Adrenal gland (tissue), 12 donors: ENCODE data around the gene SPON2. TPM values are rescaled to one million over a fixed set of nuclear protein-coding genes. Genes with fewer than 3 reads are reported as not detected.

Experiments
- DNase-seq, 7 donors: peaks; one replicate each; pipeline ENCODE4 v3.0.0-alpha.2; 2019 to 2020
- H3K27ac ChIP-seq, 5 donors: fragments of 200-600 bp; sonication (generic) in 4 of 5; 1 replicate in 3 of 5; 2 replicates in 2 of 5; pipeline versions ENCODE4 v1.5.1 to v1.8.0; 2016 to 2020; ENCODE audit warnings: mild to moderate bottlenecking in 1 of 5
- H3K27me3 ChIP-seq: fragments of 200-600 bp; 2 replicates; pipeline ENCODE4 v1.8.0; 2021
- H3K36me3 ChIP-seq, 2 donors: fragments of 200-600 bp; replicated peaks in 1 of 2; 1 replicate in 1 of 2; 2 replicates in 1 of 2; pipeline versions ENCODE4 v1.5.1 to v1.8.0; 2018 to 2022
- H3K4me1 ChIP-seq, 2 donors: fragments of 200-600 bp; replicated peaks in 1 of 2; 1 replicate in 1 of 2; 2 replicates in 1 of 2; pipeline versions ENCODE4 v1.5.1 to v1.8.0; 2018 to 2021
- H3K4me3 ChIP-seq, 4 donors: fragments of 200-600 bp; sonication (generic) in 3 of 4; one replicate each; pipeline ENCODE4 v1.5.1; 2016 to 2018
- H3K9me3 ChIP-seq, 3 donors: fragments of 200-600 bp; sonication (generic) in 1 of 3; replicated peaks in 1 of 3; 1 replicate in 2 of 3; 2 replicates in 1 of 3; pipeline versions ENCODE4 v1.5.1 to v1.8.0; 2016 to 2021
- POLR2A ChIP-seq, 2 donors: fragments of 450-650 bp; IDR thresholded peaks; one replicate each; pipeline ENCODE4 v1.6.1; 2017; ENCODE audit warnings: antibody characterized with exemption in 2 of 2, mild to moderate bottlenecking in 2 of 2, moderate library complexity in 1 of 2
- WGBS, 4 donors: extraction: QIAGEN DNeasy Blood & Tissue Kit in 2 of 4; methylation state at CpG; one replicate each; pipeline versions ENCODE4 v1.1.5 to v1.1.7; 2013 to 2017; 5-methylcytosine and 5-hydroxymethylcytosine counted together
- intact Hi-C, 2 donors: fragments of 100-400 bp; cut with DNase I; formaldehyde crosslinking; loops; one replicate each; pipeline versions ENCODE4 v1.14.1 to v1.15.0; 2022 to 2023
- polyA plus RNA-seq, 3 donors: library from polyadenylated mRNA; stranded (reverse); fragments of 200-250 nt in 2 of 3; fragments of 350-450 nt in 1 of 3; fragmentation: Illumina TruSeq in 1 of 3; extraction: RNeasy Lipid Tissue Mini Kit (QIAGEN cat#74804) in 1 of 3; gene quantifications; one replicate each; pipeline ENCODE4 v1.2.3, GENCODE V29; 2013 to 2014
- total RNA-seq, 9 donors: library from RNA; depleted of rRNA in 4 of 9; stranded (reverse); fragments of >200 nt in 4 of 9; fragments of 120-200 nt in 1 of 9; fragmentation: NEBNext Ultra II Directional in 1 of 9; extraction: Animal tissue kit (Norgen Biotek cat#: 25700) in 1 of 9; gene quantifications; one replicate each; pipeline versions ENCODE4 v1.1.0 to v1.2.4, GENCODE V29; 2013 to 2023
- TF ChIP-seq, protein P1 (sequence below), 6 experiments: fragments of 450-650 bp in 4 of 6; fragments of 200-600 bp in 2 of 6; sonication (generic) in 1 of 6; IDR thresholded peaks; 1 replicate in 5 of 6; 2 replicates in 1 of 6; pipeline versions ENCODE4 v1.5.1 to v1.8.0; 2016 to 2021; ENCODE audit warnings: antibody characterized with exemption in 6 of 6, mild to moderate bottlenecking in 2 of 6, moderate library complexity in 1 of 6
- donor health status: healthy with polysubstance abuse.
- donor health status: Bipolar disorder and iron deficiency.
- donor health status: DM: yes; HTN: yes; CAD: no.
- donor health status: DM: no; HTN: no; CAD: no.
- donor health status: DM: no; HTN: no; CAD: no.
- donor health status: DM: yes; HTN: yes; CAD: no.

The SPON2 gene
- total and polyA plus RNA-seq, 12 donors, result 4.1 to 206 (median 73.3) TPM

DNA sequence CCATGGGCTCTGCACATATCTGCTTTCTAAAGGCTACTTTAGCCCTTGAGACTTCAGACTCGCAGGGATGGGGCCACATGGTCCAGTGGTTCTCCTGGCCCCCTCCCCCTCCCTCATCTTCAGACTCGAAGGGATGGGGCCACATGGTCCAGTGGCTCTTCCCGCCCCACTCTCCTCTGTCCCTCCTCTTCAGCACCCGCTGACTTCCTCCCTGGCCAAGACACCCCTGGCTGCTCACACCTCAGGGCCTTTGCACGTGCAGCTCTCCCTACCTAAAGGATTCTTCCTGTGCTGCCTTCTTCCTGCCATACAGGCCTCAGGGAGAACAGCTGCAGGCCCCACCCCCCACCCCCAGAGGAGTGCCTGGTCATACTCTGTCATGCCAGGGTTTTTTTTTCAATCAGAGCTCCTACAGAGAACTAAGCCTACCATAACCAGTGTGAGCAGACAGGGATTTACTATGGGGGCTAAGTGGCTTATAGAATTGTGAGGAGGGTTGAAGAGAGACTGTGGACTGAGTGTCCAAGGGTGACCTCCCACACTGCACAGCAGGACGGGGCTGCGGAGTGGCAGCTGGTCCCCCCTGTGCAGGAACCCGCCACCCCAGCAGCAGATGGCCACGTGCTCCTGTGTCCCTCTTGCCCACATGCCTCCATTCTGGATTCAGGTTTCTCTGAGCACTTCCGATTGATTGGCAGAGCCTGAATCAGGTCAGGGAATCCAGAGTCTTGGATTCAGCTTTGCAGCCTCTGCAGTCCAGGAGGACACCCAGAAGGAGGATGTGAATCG lies 6.1 kb upstream of the SPON2 start:
- H3K27ac ChIP-seq, result no peak overlapping the region

DNA sequence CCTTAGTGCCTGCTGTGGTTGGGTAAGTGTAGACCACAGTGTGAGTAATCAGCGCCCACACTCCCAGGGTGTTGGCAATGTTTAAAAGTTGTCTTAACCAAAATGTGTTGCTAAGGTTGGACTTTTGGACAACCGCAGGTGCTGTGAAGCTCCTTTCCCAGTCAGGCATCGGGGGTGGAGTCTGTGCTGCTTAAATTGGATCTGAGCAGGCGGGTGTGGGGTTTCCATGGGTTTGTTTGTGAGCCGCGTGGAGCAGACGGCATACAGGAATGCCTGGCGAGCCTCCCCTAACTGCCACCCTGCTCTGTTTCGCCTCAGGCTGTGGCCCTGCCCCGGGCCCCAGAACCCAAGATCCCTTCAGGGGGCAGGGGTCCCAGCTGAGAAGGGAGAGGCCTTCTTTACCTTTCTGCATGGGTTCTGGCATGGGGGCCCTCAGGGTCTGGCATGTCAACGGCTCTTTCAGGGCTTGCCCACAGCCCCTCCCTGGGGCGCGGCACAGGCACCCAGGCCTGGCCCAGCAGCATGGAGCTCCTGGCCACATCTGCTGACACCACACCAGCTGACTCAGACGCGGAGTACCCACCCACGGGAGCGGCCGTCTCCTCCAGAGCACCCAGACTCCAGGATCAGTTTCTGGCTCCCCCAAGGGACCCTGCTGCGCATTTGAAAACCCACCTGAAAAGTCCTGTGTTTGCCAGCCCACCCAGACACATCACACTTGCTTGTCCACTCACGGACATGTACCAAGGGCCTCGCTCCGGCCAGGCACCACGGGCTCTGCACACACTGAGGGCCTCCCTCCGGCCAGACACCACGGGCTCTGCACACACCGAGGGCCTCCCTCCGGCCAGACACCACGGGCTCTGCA lies 5.1 kb upstream of the SPON2 start:
- Histone ChIP-seq H3K4me3 (no peak overlapping the region), H3K9me3 (peaks cover 0 to 5% (median 5%) of the 10 kb centered on the region in 3 donors), H3K36me3 (no peaks in the 10 kb centered on the region), H3K27me3 (peaks cover 3% of the 10 kb centered on the region), H3K4me1 (peaks cover 0 to 1% of the 10 kb centered on the region in 2 donors), H3K27ac (no peak overlapping the region)
- WGBS, 4 donors, result 80 to 88% (median 82%) methylated on average over 16 to 28 of the region's 28 CpGs
- DNase-seq, result no peak
- no peak for TF ChIP-seq POLR2A (IDR thresholded peaks at IDR 0.05)
- TF ChIP-seq, protein P1, sequence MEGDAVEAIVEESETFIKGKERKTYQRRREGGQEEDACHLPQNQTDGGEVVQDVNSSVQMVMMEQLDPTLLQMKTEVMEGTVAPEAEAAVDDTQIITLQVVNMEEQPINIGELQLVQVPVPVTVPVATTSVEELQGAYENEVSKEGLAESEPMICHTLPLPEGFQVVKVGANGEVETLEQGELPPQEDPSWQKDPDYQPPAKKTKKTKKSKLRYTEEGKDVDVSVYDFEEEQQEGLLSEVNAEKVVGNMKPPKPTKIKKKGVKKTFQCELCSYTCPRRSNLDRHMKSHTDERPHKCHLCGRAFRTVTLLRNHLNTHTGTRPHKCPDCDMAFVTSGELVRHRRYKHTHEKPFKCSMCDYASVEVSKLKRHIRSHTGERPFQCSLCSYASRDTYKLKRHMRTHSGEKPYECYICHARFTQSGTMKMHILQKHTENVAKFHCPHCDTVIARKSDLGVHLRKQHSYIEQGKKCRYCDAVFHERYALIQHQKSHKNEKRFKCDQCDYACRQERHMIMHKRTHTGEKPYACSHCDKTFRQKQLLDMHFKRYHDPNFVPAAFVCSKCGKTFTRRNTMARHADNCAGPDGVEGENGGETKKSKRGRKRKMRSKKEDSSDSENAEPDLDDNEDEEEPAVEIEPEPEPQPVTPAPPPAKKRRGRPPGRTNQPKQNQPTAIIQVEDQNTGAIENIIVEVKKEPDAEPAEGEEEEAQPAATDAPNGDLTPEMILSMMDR (IDR thresholded peaks at IDR 0.05), result no peak
- intact Hi-C loops, result no loop called here

More for the DNA sequence above, 6.1 kb upstream of the SPON2 start:
- Histone ChIP-seq H3K4me3 (no peak overlapping the region), H3K4me1 (no peaks in the 10 kb centered on the region), H3K9me3 (peaks cover 0 to 5% (median 5%) of the 10 kb centered on the region in 3 donors), H3K36me3 (no peaks in the 10 kb centered on the region), H3K27me3 (peaks cover 3% of the 10 kb centered on the region)
- no peak for DNase-seq
- WGBS, 4 donors, result 81 to 88% (median 86%) methylated on average over 7 to 11 of the region's 11 CpGs
- intact Hi-C loops, result no loop called here
- TF ChIP-seq, protein P1 (IDR thresholded peaks at IDR 0.05), result no peak
- no peak for TF ChIP-seq POLR2A (IDR thresholded peaks at IDR 0.05)

DNA sequence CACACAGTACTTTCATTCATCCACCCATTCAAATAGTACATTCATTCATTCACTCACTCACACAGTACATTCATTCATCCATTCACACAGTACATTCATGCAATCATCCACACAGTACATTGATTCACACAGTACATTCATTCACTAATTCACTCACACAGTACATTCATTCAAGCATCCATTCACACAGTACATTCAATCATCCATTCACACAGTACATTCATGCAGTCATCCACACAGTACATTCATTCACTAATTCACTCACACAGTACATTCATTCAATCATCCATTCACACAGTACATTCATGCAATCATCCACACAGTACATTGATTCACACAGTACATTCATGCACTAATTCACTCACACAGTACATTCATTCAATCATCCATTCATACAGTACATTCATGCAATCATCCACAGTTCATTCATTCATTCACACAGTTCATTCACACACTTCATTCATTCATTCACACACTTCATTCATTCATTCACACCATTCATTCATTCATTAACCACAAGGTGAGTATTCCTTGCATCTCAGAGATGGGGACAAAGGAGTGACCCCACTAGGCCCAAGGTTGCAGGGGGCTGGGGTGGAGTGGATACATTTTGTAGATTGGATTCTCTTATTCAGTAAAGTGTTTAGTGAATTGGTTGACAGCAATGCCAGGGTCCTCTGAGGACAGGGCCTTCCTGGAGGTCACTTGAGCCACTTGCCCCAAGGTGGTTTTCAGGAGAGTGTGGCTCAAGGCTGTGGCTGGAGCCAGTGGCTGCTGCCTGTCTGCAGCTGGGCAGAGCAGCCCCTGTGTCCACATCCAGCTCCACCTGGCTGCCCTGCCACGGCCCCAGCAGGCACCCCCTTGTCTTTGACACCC lies 4.3 kb upstream of the SPON2 start:
- peaks cover 0 to 9% of the 10 kb centered on the region in 2 donors for H3K4me1 ChIP-seq
- WGBS, 4 donors, result 33 to 83% (median 61%) methylated on average over 1 of the region's 1 CpG
- intact Hi-C loops, result no loop called here
- no peak for TF ChIP-seq POLR2A (IDR thresholded peaks at IDR 0.05)
- TF ChIP-seq, protein P1 (IDR thresholded peaks at IDR 0.05), result no peak
- peaks cover 11% of the 10 kb centered on the region for H3K27me3 ChIP-seq
- H3K36me3 ChIP-seq, result no peaks in the 10 kb centered on the region
- DNase-seq, result no peak
- no peak overlapping the region for H3K4me3 ChIP-seq
- H3K9me3 ChIP-seq, result peaks cover 0 to 5% (median 0%) of the 10 kb centered on the region in 3 donors
- no peak overlapping the region for H3K27ac ChIP-seq
